B cell (primary cell): Measurements from ENCODE around the gene TBCD.

Experiments
- EZH2 ChIP-seq: IDR thresholded peaks from 2 replicates; pipeline ENCODE4 v1.6.1; 2012; ENCODE audit warnings: borderline replicate concordance, low read depth, mild to moderate bottlenecking, moderate library complexity, low read length; ENCODE audit not compliant: insufficient read depth, poor library complexity, severe bottlenecking
- TF ChIP-seq, protein P1 (sequence below): fragments of 200-600 bp; IDR thresholded peaks from one replicate; pipeline ENCODE4 v1.8.0; 2022; ENCODE audit warnings: antibody characterized with exemption, mild to moderate bottlenecking

DNA sequence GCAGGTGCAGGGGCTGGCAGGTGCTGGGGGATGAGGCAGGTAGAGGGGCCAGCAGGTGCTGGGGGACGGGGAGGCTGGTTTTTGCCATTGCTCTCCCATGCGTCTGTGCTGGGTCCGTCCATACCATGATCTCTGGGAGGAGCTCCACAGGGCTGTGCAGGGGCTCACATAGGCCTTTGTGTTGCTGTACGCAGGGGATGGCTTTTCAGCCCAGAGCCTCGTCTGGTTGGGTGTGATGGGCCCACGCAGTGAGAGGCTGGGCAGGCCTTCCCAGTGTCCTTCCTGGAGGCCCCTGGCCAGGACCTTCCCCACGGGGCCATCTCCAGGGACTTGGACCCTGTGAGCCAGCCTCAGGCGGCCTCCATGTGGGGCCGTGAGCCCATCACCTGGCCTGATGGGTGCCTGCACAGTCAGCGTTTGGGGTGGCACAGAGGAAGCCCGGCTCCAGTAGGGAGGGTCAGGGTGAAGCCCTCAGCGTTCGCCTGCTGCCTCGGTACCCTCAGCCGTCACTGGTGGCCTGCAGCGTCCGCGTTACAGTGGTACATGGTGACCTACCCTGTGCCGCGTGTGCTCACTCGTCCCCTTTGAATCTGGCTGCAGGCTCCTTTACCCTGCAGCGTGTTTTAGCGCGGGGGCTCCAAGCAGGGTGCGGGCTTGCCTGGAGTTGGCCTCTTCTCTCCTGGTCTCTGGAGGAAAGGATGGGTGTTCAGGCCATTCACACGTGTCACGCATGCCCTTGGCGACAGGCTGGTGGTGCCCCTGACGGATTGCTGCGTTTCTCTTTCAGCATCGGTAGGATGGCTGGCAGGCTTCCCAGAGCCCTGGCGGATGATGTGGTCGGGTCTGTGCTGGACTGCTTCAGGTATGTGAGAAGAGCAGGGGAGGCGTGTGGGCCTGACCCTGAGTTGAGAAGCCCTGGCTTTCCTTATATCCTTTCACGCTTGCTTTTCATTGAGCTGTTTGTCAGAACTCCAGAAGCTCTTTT, 57.3 kb downstream of the TBCD start:
- TF ChIP-seq, protein P1, sequence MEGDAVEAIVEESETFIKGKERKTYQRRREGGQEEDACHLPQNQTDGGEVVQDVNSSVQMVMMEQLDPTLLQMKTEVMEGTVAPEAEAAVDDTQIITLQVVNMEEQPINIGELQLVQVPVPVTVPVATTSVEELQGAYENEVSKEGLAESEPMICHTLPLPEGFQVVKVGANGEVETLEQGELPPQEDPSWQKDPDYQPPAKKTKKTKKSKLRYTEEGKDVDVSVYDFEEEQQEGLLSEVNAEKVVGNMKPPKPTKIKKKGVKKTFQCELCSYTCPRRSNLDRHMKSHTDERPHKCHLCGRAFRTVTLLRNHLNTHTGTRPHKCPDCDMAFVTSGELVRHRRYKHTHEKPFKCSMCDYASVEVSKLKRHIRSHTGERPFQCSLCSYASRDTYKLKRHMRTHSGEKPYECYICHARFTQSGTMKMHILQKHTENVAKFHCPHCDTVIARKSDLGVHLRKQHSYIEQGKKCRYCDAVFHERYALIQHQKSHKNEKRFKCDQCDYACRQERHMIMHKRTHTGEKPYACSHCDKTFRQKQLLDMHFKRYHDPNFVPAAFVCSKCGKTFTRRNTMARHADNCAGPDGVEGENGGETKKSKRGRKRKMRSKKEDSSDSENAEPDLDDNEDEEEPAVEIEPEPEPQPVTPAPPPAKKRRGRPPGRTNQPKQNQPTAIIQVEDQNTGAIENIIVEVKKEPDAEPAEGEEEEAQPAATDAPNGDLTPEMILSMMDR, result no peak
- TF ChIP-seq EZH2, result no peak
